HG02642 (cell line): ENCODE results near the gene B9D2.

ENCODE experiments used
- ATAC-seq: cut with Tn5 transposase; IDR thresholded peaks from one replicate; pipeline ENCODE4 v1.9.1; 2021; ENCODE audit warnings: mild to moderate bottlenecking; ENCODE audit not compliant: unreplicated experiment, poor library complexity

The B9D2 gene

DNA sequence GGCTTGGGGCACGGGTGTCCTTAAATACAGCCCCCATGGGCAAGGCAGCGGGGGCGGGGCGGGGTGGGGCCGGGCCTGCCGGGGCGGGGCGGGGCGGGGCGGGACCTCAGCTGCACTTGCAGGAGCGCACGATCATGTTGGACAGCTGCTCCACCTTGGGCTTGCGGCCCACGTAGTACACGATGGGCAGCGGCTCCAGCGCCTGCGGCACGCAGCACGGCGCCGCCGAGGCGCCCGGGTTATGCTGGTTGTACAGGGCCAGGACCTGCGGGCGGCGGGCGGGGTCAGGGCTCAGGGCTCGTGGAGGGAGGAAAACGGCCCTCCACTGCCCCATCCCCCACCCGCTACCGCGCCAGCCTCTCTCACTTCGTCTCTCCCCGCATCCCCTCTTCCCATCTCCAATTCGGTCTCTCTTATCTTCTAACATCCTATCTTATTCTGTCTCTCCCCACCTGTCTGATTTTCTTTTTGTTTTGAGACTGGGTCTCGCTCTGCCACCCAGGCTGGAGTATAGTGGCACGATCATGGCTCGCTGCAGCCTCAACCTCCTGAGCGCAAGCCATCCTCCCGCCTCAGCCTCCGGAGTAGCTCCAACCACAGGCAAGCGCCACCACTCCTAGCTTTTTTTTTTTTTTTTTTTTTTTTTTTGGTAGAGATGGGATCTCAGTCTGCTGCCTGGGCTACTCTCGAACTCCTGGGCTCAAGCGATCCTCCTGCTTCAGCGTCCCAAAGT lies 32.8 kb downstream of the B9D2 start:
- no peak for ATAC-seq

DNA sequence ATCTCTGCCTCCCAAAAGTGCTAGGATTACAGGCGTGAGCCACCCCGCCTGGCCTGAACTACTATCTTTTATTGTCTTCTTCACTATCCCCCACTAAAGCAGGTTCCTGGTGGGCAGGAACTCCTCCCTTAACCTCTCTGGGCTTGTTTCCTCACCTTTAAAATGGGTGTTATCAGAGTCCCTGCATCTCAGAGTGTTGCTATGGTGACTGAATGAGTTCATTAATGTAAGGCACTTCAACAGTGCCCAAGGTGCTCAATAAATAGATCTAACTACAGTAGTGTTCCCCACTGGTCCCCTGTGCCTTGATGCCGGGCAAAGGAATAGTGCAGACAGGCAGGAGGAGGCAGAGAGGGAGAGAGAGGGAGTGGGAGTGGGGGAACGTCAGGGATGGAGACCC lies 33.5 kb downstream of the B9D2 start:
- no peak for ATAC-seq

GRCh38 chr19:41328842-41329225 lies 35.1 kb downstream of the B9D2 start:
- ATAC-seq, result peak; percentile 0

GRCh38 chr19:41328157-41328841 lies 35.6 kb downstream of the B9D2 start:
- ATAC-seq, result peak; percentile 8

- peak; percentile 62 for ATAC-seq
These were observed 36.3 kb downstream of the B9D2 start for GRCh38 chr19:41327576-41328156.

DNA sequence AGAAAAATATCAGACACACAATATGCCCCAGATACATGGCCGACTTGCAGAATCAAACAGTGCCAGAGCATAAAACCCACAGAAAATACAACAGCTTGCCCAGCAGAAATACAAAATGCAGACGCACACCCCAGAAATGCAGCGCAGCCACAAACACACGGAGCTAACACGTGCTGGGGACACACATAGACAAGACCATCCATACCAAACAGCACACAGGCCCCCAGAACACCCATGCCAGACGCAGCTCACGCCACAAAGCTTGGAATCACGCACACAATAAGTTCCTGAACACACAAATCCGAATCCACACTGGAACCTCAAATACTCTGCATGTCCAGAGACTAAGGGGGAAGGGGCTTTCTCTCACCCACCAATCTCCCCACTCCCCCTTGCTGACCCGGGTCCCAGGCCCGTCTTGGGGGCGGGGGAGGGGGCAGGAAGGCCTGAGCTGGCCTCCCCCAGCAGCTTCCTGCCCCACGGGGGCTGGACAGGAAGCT lies 36.8 kb downstream of the B9D2 start:
- no peak for ATAC-seq

GRCh38 chr19:41325947-41326706 lies 37.8 kb downstream of the B9D2 start:
- no peak for ATAC-seq

- ATAC-seq, result no peak
These were observed 38.4 kb downstream of the B9D2 start for GRCh38 chr19:41325640-41325946.

- no peak for ATAC-seq
These were observed 38.9 kb downstream of the B9D2 start for GRCh38 chr19:41324921-41325639.

DNA sequence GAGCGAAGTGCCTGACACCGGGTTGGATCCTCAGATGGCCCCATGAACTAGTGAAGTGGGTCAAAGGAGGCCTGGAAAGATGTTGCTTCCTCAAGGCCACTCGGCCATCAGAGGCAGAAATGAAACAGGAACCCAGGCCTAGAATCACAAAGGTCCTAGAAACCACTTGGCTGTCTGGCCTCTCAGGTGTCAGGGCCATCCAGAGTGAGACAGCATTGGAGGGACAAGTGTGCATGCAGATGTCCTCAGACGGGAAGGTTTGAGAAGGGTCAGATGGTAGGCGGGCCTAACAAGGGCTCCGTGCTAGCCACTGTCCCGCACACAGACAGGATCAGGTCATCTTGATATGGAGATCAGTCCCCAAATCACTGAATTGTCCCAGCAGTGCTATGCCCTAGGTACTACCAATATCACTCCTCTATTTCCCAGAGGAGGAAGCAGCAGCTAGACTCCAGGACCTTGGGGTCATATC lies 39.7 kb downstream of the B9D2 start:
- no peak for ATAC-seq

DNA sequence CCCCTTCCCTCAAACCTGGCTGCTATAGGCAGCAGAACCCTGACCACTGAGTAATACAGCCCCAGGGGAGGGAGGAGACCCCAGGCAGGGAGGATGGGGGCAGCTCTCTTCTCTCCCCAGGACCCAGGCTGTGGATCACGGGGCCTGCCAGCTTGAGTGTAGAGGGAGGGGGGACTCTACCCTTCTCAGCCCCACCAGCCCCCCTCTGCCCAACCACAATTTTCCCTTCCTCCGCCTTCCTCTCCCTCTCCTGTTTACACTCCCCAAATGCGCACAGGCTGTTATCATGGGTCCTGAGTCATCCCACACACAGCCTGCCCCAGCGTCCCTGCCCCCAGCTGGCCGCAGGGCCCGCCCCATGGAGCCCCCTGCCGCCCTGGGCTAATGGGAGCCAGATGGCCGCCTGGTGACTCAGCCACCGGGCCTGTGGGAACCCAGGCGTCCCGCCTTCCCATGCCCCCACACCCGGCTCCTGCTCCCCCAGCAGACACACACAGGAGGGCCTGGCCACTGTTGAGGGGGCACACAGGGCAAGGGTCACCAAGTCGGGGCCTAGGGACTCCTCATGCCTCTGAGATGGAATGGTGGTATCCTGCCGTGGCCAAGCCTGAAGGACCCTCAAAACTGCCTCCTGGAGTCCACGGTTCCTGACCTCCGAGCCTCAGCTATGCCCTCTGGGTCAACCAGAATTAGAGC lies 40.4 kb downstream of the B9D2 start:
- ATAC-seq, result no peak

- ATAC-seq, result no peak
These were observed 40.9 kb downstream of the B9D2 start for GRCh38 chr19:41323023-41323422.

GRCh38 chr19:41322451-41322850 lies 41.5 kb downstream of the B9D2 start:
- ATAC-seq, result no peak

GRCh38 chr19:41321600-41322270 lies 42.2 kb downstream of the B9D2 start:
- no peak for ATAC-seq

DNA sequence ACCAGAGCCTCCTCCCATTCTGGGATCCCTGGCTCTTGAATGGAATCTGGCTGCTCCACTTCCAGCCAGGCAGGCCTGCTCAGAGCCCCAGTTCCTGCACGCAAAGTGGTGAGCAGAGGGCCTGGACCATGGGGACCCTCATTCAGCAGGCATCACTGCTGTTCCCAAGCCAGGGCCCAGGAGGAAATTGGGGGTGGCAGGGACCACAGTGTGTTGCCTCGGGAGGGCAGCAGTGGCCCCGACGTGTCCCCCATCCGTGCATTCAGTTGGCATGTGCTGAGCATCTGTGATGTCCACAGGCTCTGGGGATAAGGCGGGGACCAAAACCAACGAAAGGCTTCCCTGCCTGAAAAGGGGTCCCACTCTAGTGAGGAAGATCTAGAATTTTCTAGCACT lies 42.7 kb downstream of the B9D2 start:
- no peak for ATAC-seq

- ATAC-seq, result no peak
These were observed 43.4 kb downstream of the B9D2 start for GRCh38 chr19:41320568-41320967.

- ATAC-seq, result no peak
These were observed 43.8 kb downstream of the B9D2 start for GRCh38 chr19:41320185-41320518.

- ATAC-seq, result no peak
These were observed 44.3 kb downstream of the B9D2 start for GRCh38 chr19:41319500-41320184.
